Lung (tissue), 12 donors: ENCODE data around the gene RASSF8. TPM values are rescaled to one million over a fixed set of nuclear protein-coding genes. Genes with fewer than 3 reads are reported as not detected.
A peak's percentile ranks its signal among the peaks of the same experiment; 100 is the strongest.

ENCODE experiments used
- ATAC-seq: fragments of 200-7000 bp; cut with Tn5 transposase; one replicate; pipeline ENCODE4 v1.9.1; 2020; ENCODE audit warnings: moderate number of reproducible peaks; ENCODE audit not compliant: insufficient read depth, low FRiP score
- DNase-seq, 3 donors: peaks; one replicate each; pipeline ENCODE4 v3.0.0-alpha.2; 2013 to 2017
- H3K27ac ChIP-seq, 2 donors: one replicate each; pipeline ENCODE4 v1.5.1; 2013; ENCODE audit warnings: mild to moderate bottlenecking in 2 of 2, moderate library complexity in 2 of 2, control low read depth in 1 of 2, inconsistent platforms in 1 of 2, low read depth in 1 of 2, low read length in 1 of 2
- H3K27me3 ChIP-seq, 3 donors: one replicate each; pipeline ENCODE4 v1.5.1; 2013; ENCODE audit warnings: low read length in 2 of 3; ENCODE audit not compliant: control insufficient read depth in 3 of 3, insufficient read depth in 3 of 3
- H3K36me3 ChIP-seq, 4 donors: one replicate each; pipeline ENCODE4 v1.5.1; 2013; ENCODE audit warnings: low read length in 4 of 4, mild to moderate bottlenecking in 1 of 4, moderate library complexity in 1 of 4; ENCODE audit not compliant: control insufficient read depth in 4 of 4, insufficient read depth in 4 of 4
- H3K4me1 ChIP-seq, 5 donors: one replicate each; pipeline ENCODE4 v1.5.1; 2013; ENCODE audit warnings: low read length in 5 of 5, mild to moderate bottlenecking in 2 of 5, moderate library complexity in 1 of 5; ENCODE audit not compliant: control insufficient read depth in 5 of 5, insufficient read depth in 5 of 5
- H3K4me3 ChIP-seq: one replicate; pipeline ENCODE4 v1.5.1; 2013; ENCODE audit warnings: mild to moderate bottlenecking, control low read depth, moderate library complexity
- H3K9ac ChIP-seq, 2 donors: one replicate each; pipeline ENCODE4 v1.5.1; 2013; ENCODE audit warnings: low read length in 2 of 2, control low read depth in 1 of 2; ENCODE audit not compliant: insufficient read depth in 1 of 2
- H3K9me3 ChIP-seq, 4 donors: one replicate each; pipeline ENCODE4 v1.5.1; 2013; ENCODE audit warnings: low read length in 3 of 4, mild to moderate bottlenecking in 1 of 4, moderate library complexity in 1 of 4; ENCODE audit not compliant: control insufficient read depth in 4 of 4, insufficient read depth in 3 of 4
- WGBS, 2 donors: extraction: QIAGEN DNeasy Blood & Tissue Kit; methylation state at CpG; one replicate each; pipeline ENCODE4 v1.1.7; 2013; 5-methylcytosine and 5-hydroxymethylcytosine counted together
- polyA plus RNA-seq, 2 donors: library from polyadenylated mRNA; stranded (reverse); fragments of 200-250 nt; gene quantifications; one replicate each; pipeline ENCODE4 v1.2.1, GENCODE V29; 2013
- total RNA-seq, 2 donors: library from RNA; depleted of rRNA in 1 of 2; stranded (reverse); fragments of >200 nt in 1 of 2; gene quantifications; one replicate each; pipeline ENCODE4 v1.2.1, GENCODE V29; 2014 to 2021
- TF ChIP-seq, protein P1 (sequence below): IDR thresholded peaks from 2 replicates; pipeline ENCODE4 v1.5.1; 2012; ENCODE audit warnings: mild to moderate bottlenecking; ENCODE audit errors: control extremely low read depth, extremely low read depth
- donor health status: control.
- donor health status: control.
- donor health status: Bipolar disorder and iron deficiency.
- donor health status: healthy.
- donor health status: DM: yes; HTN: yes; CAD: no.

RASSF8 gene
- total and polyA plus RNA-seq, 4 donors: 9.0 to 68.4 (median 28.2) TPM

DNA sequence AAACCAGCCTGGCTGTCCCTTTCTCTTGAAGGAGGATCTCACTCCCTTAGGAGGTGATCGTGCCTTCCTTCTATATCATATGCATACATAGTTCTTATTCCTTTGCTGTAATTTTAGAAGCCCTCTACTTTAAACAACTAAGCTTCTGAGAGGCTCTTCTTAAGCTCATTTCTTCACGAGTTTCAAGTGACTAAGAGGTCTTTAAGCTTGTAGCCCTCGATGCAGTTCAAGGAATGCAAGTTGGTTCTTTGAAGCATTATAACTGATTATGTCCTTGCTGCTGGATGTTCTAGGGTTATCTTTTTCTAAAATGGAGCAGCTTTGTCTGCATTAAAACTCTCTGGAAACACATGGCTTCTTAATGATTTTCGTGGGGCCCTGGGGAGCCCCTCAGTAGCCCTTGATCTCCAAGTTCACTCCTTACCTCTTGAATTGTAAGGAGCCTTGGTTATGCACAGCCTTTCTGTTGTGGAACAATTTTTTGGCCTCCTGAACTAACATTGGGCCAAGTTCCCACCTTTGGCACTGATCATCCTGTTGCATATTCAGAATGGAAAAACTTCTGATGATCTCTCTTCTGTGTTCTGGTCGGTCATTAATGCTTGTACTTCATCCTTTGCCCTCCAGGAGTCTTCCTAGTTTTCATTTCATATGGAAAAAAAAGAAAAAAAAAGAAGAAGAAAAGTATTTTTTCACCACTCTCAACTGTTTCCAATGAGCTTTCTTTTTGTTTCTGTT lies 12.6 kb downstream of the RASSF8 start:
- no peaks in the 10 kb centered on the region for H3K36me3 ChIP-seq
- peaks cover 0 to 27% (median 11%) of the 10 kb centered on the region in 5 donors for H3K4me1 ChIP-seq
- H3K9ac ChIP-seq: no peak overlapping the region
- H3K27ac ChIP-seq: peak overlapping the region in 1 of 2 donors; percentile 11
- DNase-seq: no peak
- TF ChIP-seq, protein P1, sequence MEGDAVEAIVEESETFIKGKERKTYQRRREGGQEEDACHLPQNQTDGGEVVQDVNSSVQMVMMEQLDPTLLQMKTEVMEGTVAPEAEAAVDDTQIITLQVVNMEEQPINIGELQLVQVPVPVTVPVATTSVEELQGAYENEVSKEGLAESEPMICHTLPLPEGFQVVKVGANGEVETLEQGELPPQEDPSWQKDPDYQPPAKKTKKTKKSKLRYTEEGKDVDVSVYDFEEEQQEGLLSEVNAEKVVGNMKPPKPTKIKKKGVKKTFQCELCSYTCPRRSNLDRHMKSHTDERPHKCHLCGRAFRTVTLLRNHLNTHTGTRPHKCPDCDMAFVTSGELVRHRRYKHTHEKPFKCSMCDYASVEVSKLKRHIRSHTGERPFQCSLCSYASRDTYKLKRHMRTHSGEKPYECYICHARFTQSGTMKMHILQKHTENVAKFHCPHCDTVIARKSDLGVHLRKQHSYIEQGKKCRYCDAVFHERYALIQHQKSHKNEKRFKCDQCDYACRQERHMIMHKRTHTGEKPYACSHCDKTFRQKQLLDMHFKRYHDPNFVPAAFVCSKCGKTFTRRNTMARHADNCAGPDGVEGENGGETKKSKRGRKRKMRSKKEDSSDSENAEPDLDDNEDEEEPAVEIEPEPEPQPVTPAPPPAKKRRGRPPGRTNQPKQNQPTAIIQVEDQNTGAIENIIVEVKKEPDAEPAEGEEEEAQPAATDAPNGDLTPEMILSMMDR: no peak
- H3K4me3 ChIP-seq: no peak overlapping the region
- ATAC-seq: no peak
- 68 to 83% methylated on average over 5 of the region's 5 CpGs for WGBS, 2 donors
- no peaks in the 10 kb centered on the region for H3K27me3 ChIP-seq
- no peaks in the 10 kb centered on the region for H3K9me3 ChIP-seq

DNA sequence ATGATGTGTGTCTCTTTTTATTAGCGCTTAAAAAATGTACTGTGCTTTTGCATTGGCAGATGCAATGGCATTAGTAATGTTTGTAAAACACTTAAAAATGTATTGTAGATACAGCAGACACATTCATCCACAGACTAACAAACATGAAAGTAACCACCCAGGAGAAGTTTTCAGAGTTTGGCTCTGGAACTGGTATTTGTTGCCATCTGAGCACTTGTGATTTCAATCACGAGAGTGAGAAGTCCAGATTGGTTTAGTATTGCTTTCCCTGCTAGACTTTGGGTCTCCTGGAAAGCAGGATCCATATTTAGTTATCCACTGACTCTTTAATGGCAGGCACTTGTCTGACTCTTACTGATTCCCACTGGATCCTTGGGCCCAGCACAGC lies 13.2 kb downstream of the RASSF8 start:
- Histone ChIP-seq H3K4me3 (no peak overlapping the region), H3K4me1 (peaks cover 0 to 27% (median 11%) of the 10 kb centered on the region in 5 donors), H3K9ac (no peak overlapping the region), H3K9me3 (no peaks in the 10 kb centered on the region), H3K27ac (peak overlapping the region in 1 of 2 donors; percentile 39), H3K36me3 (no peaks in the 10 kb centered on the region), H3K27me3 (no peaks in the 10 kb centered on the region)
- TF ChIP-seq, protein P1: no peak
- ATAC-seq: no peak
- WGBS, 2 donors: 64 to 81% methylated on average over 2 of the region's 2 CpGs
- DNase-seq: no peak

DNA sequence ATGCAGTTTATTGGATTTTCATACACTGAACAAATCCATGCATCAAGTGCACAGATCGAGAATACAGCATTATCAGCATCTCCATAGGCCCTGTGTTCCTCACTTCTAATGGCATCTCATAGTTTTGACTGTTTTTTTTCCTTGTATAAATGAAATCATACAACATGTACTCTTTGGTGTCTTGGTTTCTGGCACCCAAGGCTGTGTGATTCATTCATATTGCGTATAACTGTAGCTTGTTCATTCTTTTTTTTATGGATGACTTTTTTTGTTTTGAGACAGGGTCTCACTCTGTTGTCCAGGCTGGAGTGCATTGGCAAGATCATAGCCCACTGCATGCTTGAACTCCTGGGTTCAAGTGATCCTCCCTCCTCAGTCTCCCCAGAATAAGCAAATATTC lies 14.3 kb downstream of the RASSF8 start:
- Histone ChIP-seq H3K36me3 (no peaks in the 10 kb centered on the region), H3K4me3 (no peak overlapping the region), H3K9me3 (no peaks in the 10 kb centered on the region), H3K27ac (no peak overlapping the region), H3K4me1 (peaks cover 0 to 26% (median 11%) of the 10 kb centered on the region in 5 donors), H3K27me3 (no peaks in the 10 kb centered on the region), H3K9ac (no peak overlapping the region)
- DNase-seq (no peak), ATAC-seq (no peak)
- WGBS, 2 donors: 96 to 97% methylated on average over 2 of the region's 2 CpGs
- TF ChIP-seq, protein P1: no peak
